HepG2 (cell line): Measurements from ENCODE around the gene GHRH.

Experiments
- CTCF ChIP-seq: sonication (generic); formaldehyde crosslinking; IDR thresholded peaks from 2 replicates; pipeline ENCODE4 v1.5.0; 2020; ENCODE audit warnings: mild to moderate bottlenecking, missing genetic modification reagents, moderate library complexity
- FOXJ3 ChIP-seq: sonication (generic); formaldehyde crosslinking; IDR thresholded peaks from 2 replicates; pipeline ENCODE4 v1.4.0; 2020; ENCODE audit warnings: missing genetic modification reagents, mild to moderate bottlenecking, borderline replicate concordance
- TBX3 ChIP-seq: fragments of 450-650 bp; IDR thresholded peaks from 2 replicates; pipeline ENCODE4 v1.6.1; 2017; ENCODE audit warnings: antibody characterized with exemption, mild to moderate bottlenecking, inconsistent platforms, borderline replicate concordance
- YY1 ChIP-seq: IDR thresholded peaks from 2 replicates; pipeline ENCODE4 v1.6.1; 2011; ENCODE audit warnings: low read length, low read depth, moderate library complexity, mild to moderate bottlenecking; ENCODE audit not compliant: insufficient read depth, insufficient replicate concordance

GRCh38 chr20:37305839-37306238 lies 44.2 kb upstream of the GHRH start:
- no peak for TF ChIP-seq FOXJ3 (CRISPR knock-in tag)
- no peak for TF ChIP-seq TBX3
- TF ChIP-seq CTCF = no peak
- no peak for TF ChIP-seq YY1
